ENCODE measurements around the gene SFXN5.

GRCh38 chr2:72940786-72941185 lies 130.7 kb downstream of the SFXN5 start:
- no peak for TF ChIP-seq EZH2 (IDR thresholded peaks at IDR 0.05; ENCODE audit: low read depth)
- no peak for TF ChIP-seq CTCF (conservative IDR thresholded peaks at IDR 0.05)

Data from PC-9 (cell line).